Ovary (tissue), 9 donors: ENCODE results near the gene TANC1. TPM values are rescaled to one million over a fixed set of nuclear protein-coding genes. Genes with fewer than 3 reads are reported as not detected.

Experiments
- DNase-seq, 5 donors: peaks; one replicate each; pipeline ENCODE4 v3.0.0-alpha.2; 2019 to 2020
- H3K27ac ChIP-seq, 2 donors: fragments of 200-600 bp; one replicate each; pipeline versions ENCODE4 v1.5.1 to v1.8.0; 2019 to 2022
- H3K27me3 ChIP-seq: fragments of 200-600 bp; one replicate; pipeline ENCODE4 v1.8.0; 2022
- H3K36me3 ChIP-seq: fragments of 200-600 bp; sonication (generic); one replicate; pipeline ENCODE4 v1.5.1; 2019
- H3K4me1 ChIP-seq: one replicate; pipeline ENCODE4 v1.8.1; 2013; ENCODE audit warnings: mild to moderate bottlenecking, moderate library complexity; ENCODE audit not compliant: insufficient read depth
- H3K4me3 ChIP-seq: fragments of 200-600 bp; sonication (generic); one replicate; pipeline ENCODE4 v1.5.1; 2017
- H3K9me3 ChIP-seq, 2 donors: fragments of 200-600 bp in 1 of 2; sonication (generic) in 1 of 2; one replicate each; pipeline versions ENCODE4 v1.5.1 to v1.8.1; 2013 to 2019; ENCODE audit warnings: mild to moderate bottlenecking in 1 of 2, moderate library complexity in 1 of 2
- CTCF ChIP-seq, 3 donors: fragments of 450-650 bp in 2 of 3; fragments of 200-600 bp in 1 of 3; IDR thresholded peaks; one replicate each; pipeline versions ENCODE4 v1.5.1 to v1.8.0; 2016 to 2022; ENCODE audit warnings: antibody characterized with exemption in 3 of 3, mild to moderate bottlenecking in 1 of 3
- EP300 ChIP-seq: sonication (generic); formaldehyde crosslinking; IDR thresholded peaks from one replicate; pipeline ENCODE4 v1.6.1; 2017; ENCODE audit warnings: antibody characterized with exemption
- POLR2A ChIP-seq: fragments of 450-650 bp; IDR thresholded peaks from one replicate; pipeline ENCODE4 v1.6.1; 2017; ENCODE audit warnings: antibody characterized with exemption, mild to moderate bottlenecking, moderate library complexity
- WGBS, 3 donors: extraction: QIAGEN DNeasy Blood & Tissue Kit in 1 of 3; methylation state at CpG; one replicate each; pipeline versions ENCODE4 v1.1.5 to v1.1.7; 2013 to 2017; 5-methylcytosine and 5-hydroxymethylcytosine counted together
- intact Hi-C, 4 donors: fragments of 100-400 bp; cut with DNase I; formaldehyde crosslinking; loops; one replicate each; pipeline versions ENCODE4 v1.11.0 to v1.15.1; 2022 to 2023
- polyA plus RNA-seq, 2 donors: library from polyadenylated mRNA; stranded (reverse); fragments of 200-250 nt in 1 of 2; fragments of 350-450 nt in 1 of 2; fragmentation: Illumina TruSeq in 1 of 2; extraction: RNeasy Lipid Tissue Mini Kit (QIAGEN cat#74804) in 1 of 2; gene quantifications; one replicate each; pipeline ENCODE4 v1.2.3, GENCODE V29; 2013 to 2014
- total RNA-seq, 7 donors: library from RNA; depleted of rRNA in 2 of 7; stranded (reverse); fragments of >200 nt in 2 of 7; fragmentation: NEBNext Ultra II Directional in 3 of 7; extraction: Animal tissue kit (Norgen Biotek cat#: 25700) in 3 of 7; gene quantifications; one replicate each; pipeline versions ENCODE4 v1.1.0 to v1.2.4, GENCODE V29; 2016 to 2023
- donor health status: DM: no; HTN: no; CAD: no; lungs with moderate emphysema.
- donor health status: DM: no; HTN: no; CAD: no.
- donor health status: Bipolar disorder and iron deficiency.
- donor health status: DM: yes; HTN: yes; CAD: no.
- donor health status: DM: no; HTN: no; CAD: no.
- donor health status: DM: yes; HTN: yes; CAD: no.

TANC1 gene
- total and polyA plus RNA-seq, 9 donors: 12.2 to 39.2 (median 25.8) TPM

DNA sequence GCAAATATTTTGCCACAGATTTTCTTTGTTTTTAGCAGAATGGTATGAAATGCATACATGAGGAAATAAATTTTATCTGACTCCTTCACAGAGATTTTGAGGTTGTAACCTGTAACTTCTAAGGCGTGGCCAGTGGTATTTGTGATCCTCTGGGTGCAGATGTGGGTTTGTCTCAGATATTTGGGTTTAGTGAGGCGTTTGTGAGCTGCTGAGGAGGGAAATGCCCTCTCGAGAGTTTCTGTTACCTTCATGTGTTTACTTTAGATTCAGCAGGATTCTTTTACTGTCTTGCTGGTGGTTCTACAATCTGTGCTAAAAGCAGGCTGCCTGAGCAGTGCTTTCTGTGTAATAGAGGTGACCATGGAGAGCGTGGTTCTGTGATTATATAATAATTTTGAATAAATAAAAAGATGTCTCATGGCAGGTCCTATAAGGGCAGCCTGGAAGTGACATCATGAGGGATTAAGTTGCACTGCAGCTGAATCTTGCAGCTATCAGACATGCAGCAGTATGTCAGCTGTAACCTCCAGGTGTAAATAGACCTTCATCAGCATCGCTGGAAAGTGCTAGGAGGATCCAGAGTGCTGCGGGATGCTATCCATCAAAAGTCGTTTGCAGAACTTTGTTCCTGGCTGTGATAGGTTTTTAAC is 34.1 kb downstream of the TANC1 start:
- Histone ChIP-seq H3K36me3 (no peaks in the 10 kb centered on the region), H3K9me3 (no peaks in the 10 kb centered on the region), H3K4me1 (peaks cover 5% of the 10 kb centered on the region), H3K27ac (no peak overlapping the region), H3K4me3 (no peak overlapping the region), H3K27me3 (no peaks in the 10 kb centered on the region)
- no peak for DNase-seq
- intact Hi-C loops: no loop called here
- WGBS, 3 donors: 61 to 77% (median 75%) methylated on average over 7 of the region's 7 CpGs
- TF ChIP-seq EP300 (no peak), POLR2A (no peak), CTCF (IDR thresholded peaks at IDR 0.05) (no peak)

- Histone ChIP-seq H3K36me3 (no peaks in the 10 kb centered on the region), H3K4me3 (no peak overlapping the region), H3K9me3 (no peaks in the 10 kb centered on the region), H3K27me3 (no peaks in the 10 kb centered on the region), H3K27ac (no peak overlapping the region), H3K4me1 (peaks cover 2% of the 10 kb centered on the region)
- 92 to 97% (median 93%) methylated on average over 13 of the region's 13 CpGs for WGBS, 3 donors
- intact Hi-C loops: no loop called here
- DNase-seq: no peak
- TF ChIP-seq POLR2A (no peak), EP300 (no peak), CTCF (IDR thresholded peaks at IDR 0.05) (no peak)
Measured at GRCh38 chr2:159003555-159003954, 35.1 kb downstream of the TANC1 start.

- Histone ChIP-seq H3K4me3 (no peak overlapping the region), H3K27ac (no peak overlapping the region), H3K4me1 (no peaks in the 10 kb centered on the region), H3K27me3 (no peaks in the 10 kb centered on the region), H3K9me3 (no peaks in the 10 kb centered on the region), H3K36me3 (no peaks in the 10 kb centered on the region)
- no peak for TF ChIP-seq CTCF (IDR thresholded peaks at IDR 0.05)
- TF ChIP-seq EP300: no peak
- TF ChIP-seq POLR2A: no peak
- no peak for DNase-seq
- 97 to 98% (median 98%) methylated on average over 6 of the region's 6 CpGs for WGBS, 3 donors
- intact Hi-C loops: no loop called here
Measured at GRCh38 chr2:159004849-159005248, 36.4 kb downstream of the TANC1 start.

- H3K36me3 ChIP-seq: no peaks in the 10 kb centered on the region
- TF ChIP-seq EP300 (no peak), CTCF (IDR thresholded peaks at IDR 0.05) (no peak), POLR2A (no peak)
- peaks cover 11% of the 10 kb centered on the region for H3K4me1 ChIP-seq
- no peak overlapping the region for H3K27ac ChIP-seq
- intact Hi-C loops: no loop called here
- H3K27me3 ChIP-seq: no peaks in the 10 kb centered on the region
- H3K9me3 ChIP-seq: no peaks in the 10 kb centered on the region
- 64 to 84% (median 65%) methylated on average over 1 of the region's 1 CpG for WGBS, 3 donors
- no peak overlapping the region for H3K4me3 ChIP-seq
- DNase-seq: no peak
Measured at GRCh38 chr2:159009940-159010339, 41.5 kb downstream of the TANC1 start.
